Activated CD4-positive, alpha-beta T cell treated with anti-CD3 and anti-CD28 coated beads, Interleukin-2, amount 50 U/mL, for 4 hours (primary cell): ENCODE results near the gene UBE2D1.
"Not testable (repeated sequence)": the region's sequence is repeated elsewhere in the genome, so short reads cannot be mapped to it uniquely, and the experiment has no call there.

ENCODE experiments used
- DNase-seq, 2 experiments: peaks; one replicate each; pipeline ENCODE4 v3.0.0-alpha.2; 2020

The UBE2D1 gene

GRCh38 chr10:58384999-58385783, 50.4 kb downstream of the UBE2D1 start, which contains the start of gene TFAM:
Gene TFAM, plus strand, starts transcription at chr10:58385410. Its CDS starts 138 bp downstream, at chr10:58385548.
- DNase-seq, result peak; percentile 96 to 98

GRCh38 chr10:58385784-58386112, 50.9 kb downstream of the UBE2D1 start:
- DNase-seq, result no peak

DNA sequence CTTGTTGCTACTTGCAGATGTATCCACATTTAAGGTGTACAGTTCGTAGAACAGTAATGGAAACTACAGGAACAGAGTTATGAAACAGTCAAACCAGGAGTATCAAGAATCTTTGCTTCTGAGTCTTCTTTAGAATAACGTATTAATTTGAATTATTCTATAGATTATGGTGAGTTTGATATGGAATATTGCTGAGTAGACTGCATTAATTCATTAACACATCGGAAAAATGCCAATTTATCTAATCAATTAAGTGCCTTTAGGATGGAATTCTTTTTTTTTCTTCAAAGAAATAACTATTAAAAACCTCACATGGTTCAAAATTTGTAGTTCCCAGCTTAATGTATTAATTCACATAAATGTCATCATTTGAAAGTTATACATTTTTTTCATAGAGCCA, 54.2 kb downstream of the UBE2D1 start:
- no peak for DNase-seq

DNA sequence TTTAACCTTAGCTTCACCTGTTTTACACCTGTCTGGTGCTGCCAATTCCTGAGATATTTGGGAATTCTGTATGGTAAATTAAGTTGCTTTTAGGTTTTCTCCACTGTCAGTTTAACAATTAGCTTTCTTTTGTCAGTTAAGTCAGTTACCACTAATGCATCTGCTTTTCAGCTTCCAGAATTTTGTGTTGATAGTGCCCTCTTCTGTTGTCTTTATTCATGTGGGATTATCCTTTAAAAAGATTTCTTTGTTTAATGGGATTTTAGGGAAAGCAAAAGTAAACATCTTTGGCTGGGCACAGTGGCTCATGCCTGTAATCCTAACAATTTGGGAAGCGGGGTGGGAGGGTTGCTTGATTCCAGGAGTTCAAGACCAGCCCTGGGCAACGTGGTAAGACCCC, 58.5 kb downstream of the UBE2D1 start:
- DNase-seq, result no peak

GRCh38 chr10:58394471-58394870, 59.7 kb downstream of the UBE2D1 start:
- DNase-seq, result no peak

DNA sequence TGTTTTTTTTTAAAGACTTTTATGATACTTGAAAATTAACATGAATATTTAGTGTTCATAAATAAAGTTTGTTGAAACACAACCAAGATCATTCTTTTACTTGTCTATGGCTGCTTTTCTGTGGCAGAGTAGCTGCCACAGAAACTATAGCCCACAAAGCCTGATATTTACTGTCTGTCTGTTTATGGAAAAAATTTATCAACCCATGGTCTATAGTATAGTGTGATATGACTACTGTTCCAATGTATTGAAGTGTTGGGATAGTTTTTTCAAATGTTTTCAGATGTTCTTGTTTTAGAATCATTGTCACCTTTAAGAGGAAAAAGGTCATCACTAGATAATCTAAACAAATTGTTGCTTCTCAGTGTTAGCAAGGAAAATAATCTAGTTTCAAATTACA, 61.3 kb downstream of the UBE2D1 start:
- no peak for DNase-seq

GRCh38 chr10:58397830-58398229, 63.0 kb downstream of the UBE2D1 start:
- DNase-seq, result no peak

DNA sequence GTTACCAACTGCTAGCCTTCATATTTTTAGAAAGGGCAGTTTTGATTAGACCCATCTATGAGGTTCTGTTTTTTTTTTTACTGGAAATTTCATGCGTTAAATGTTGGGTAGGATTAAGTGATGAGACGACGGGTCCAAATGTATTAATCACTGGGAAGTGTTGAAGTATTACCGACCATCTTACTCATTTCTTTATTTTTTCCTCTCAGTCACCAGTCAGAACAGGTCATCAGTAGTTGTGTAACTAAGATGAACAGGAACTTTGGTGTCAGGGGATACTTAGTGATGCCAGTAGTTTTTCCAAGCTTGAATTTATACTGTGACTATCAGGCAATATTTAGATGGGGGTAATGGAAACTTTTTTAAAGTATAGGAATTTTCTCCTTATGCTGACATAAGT, 64.6 kb downstream of the UBE2D1 start:
- no peak for DNase-seq

DNA sequence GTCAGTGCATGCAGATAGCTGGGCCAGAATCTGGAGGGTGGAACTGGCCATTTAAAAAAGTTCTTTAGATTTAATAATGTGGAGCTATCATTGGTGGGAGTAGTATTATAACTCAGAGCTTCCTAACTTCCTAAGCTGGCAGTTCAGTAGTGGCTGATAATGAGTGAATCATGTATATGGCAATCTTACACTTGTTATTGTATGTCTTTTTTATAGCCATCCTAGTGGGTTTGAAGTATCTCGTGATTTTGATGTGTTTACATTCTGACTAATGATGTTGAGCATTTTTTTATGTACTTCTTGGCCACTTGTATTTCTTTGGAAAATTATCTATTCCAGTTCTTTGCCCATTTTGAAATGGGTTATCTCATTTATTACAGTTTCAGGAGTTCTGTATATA, 65.8 kb downstream of the UBE2D1 start:
- no peak for DNase-seq

DNA sequence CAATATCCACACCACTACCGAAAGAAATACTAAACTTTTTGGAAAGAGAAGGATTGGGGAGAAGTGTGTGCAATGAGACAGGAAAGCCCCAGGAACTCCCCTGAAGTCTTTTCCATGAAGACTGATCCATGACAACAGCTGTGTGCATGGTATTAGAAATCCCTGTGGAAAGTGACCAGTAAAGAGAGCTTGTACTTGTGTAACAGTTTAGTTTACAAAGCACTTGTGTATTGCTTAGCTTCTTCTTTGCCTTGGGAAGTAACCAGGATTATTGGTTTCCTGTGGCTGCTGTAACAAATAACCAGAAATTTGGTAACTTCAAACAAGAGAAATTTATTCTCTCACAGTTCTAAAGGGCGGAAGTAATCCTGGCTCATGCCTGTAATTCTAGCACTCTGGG, 69.2 kb downstream of the UBE2D1 start:
- no peak for DNase-seq

GRCh38 chr10:58409956-58410610, 75.3 kb downstream of the UBE2D1 start:
- DNase-seq, result no peak

DNA sequence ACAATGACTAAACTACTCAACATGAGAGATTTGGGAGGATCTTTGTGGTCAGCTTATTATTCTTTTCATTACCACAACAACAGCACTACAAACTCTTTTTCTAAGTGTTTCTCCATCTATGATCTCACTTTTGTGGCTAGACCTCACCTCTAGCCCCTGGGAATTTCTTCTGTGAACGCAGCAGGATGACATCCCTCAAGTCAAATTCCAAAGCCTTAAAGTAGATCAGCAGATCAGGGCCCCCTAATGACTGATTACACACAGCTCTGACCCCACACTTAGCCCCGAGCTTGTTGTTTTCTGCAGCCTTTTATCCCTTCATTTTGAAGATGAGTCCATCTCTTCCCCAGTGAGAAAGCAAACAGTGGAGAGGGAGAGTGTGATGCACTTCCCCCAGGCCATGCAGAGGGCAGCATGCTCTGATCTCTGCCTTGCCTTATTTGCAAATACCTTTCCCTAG, 77.7 kb downstream of the UBE2D1 start:
- DNase-seq, result no peak

DNA sequence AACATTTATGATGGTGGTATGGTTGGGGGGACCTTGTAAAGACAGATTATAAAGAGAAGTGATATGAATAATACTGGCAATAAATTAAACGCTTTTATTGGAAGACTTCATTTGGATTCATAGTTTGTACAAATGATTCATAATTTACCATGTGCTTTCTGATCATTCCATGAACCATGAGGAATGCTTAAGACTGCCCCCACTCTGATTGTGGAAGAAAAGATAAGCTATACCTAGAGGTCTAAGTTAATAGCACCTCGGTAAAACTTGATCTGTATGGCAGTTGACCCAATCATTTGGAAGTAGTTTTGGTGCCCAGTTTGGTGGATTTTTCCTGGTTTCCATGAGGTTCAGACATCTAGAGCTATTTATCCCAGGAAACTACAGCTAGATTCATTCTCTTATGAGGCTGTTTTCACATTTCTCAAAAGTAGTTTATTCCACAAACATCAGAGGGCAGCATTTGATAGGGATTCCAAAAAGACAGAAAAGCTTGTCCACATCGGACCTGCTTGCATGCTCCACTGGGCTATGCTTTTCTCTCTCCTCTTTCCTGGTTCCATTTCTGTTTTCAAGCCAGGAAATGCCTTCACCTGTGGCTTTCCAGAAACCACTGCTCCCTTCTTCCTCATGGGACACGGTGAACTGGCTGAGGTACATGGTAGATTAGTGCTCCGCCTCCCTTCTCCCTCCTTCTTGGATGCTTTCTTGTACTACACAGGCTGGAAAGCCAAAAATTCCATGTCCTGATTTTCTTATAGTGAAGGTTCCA, 79.7 kb downstream of the UBE2D1 start:
- DNase-seq, result no peak

DNA sequence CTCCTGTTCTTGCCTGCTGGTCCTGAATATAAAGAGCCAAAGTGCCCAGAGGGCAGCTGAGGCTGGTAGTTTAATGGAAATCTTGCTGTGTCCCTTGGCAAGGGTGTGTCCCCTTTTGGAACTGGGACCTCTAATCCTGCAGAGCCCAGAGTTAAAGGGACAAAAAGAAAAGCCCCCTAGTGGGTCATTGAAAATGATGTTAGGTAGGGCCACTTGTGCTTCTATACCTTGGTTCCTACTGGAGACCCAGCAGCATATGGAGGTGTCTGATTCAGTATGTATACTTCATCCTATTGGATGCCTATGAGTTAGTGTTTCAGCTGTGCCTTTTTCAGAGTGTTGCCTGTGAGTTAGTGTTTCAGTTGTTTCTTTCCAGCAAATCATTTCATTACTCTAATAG, 81.0 kb downstream of the UBE2D1 start:
- DNase-seq, result no peak

DNA sequence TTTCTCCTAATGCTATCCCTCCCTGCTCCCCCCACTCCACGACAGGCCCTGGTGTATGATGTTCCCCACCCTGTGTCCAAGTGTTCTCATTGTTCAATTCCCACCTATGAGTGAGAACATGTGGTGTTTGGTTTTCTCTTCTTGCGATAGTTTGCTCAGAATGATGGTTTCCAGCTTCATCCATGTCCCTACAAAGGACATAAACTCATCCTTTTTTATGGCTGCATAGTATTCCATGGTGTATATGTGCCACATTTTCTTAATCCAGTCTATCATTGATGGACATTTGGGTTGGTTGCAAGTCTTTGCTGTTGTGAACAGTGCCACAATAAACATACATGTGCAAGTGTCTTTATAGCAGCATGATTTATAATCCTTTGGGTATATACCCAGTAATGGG, 83.1 kb downstream of the UBE2D1 start:
- DNase-seq, result not testable (repeated sequence)
